ENCODE results near the gene MEX3A. TPM values are rescaled to one million over a fixed set of nuclear protein-coding genes. Genes with fewer than 3 reads are reported as not detected.

MEX3A gene
- total and polyA plus RNA-seq, 4 donors: 0.26 to 8.1 (median 1.1) TPM

DNA sequence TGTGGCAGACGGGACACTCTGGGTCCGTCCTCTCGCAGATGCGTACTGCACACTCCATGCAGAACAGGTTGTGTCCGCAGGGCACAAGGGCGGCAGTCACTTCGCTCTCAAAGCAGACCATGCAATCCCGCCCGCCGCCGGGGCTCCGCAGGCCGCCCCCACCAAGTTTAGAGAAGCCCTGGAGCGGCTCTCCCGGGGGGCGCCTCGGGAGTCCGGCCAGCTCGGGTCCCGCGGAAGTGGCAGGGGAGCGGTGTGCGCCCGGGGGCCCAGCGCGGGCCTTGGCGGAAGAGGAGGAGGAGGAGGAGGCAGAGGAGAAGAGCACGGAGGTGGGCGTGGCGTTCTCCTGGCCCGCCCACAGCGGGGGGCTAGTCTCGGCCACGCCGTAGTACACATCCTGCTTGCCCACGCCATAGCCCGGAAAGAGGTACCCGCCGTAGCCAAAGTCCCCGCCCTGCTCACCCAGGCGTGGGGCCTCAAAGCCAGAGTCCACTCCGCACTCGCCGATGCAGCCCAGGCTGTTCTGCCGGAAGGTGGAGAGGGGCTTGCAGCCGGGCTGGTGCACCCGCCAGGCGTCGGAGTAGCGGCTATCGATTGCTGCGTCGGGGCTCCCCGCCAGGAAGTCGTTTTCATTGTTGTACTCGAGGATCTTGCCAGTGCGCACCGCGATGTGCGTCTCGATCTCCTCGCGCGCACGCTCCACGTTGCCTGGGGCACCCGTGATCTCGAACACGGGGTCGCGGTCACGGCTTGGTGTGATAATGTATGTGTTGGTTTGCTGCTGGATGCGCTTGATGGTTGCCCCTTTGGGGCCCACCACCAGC, 5.4 kb downstream of the MEX3A start:
- ATAC-seq (ENCODE audit: insufficient read depth, low FRiP score) (peak; percentile 21), DNase-seq (peak; percentile 51 to 82 (median 65))
- Histone ChIP-seq H3K27ac (ENCODE audit: low read depth in 1 of 2, low read length in 1 of 2) (peak overlapping the region in 1 of 2 donors; percentile 41), H3K27me3 (ENCODE audit: control insufficient read depth in 3 of 3, insufficient read depth in 3 of 3, low read length in 2 of 3) (no peaks in the 10 kb centered on the region), H3K9me3 (ENCODE audit: control insufficient read depth in 4 of 4, insufficient read depth in 3 of 4, low read length in 3 of 4) (no peaks in the 10 kb centered on the region), H3K36me3 (ENCODE audit: control insufficient read depth in 4 of 4, insufficient read depth in 4 of 4, low read length in 4 of 4) (peaks cover 0 to 21% (median 5%) of the 10 kb centered on the region in 4 donors), H3K4me1 (ENCODE audit: control insufficient read depth in 5 of 5, insufficient read depth in 5 of 5, low read length in 5 of 5) (peaks cover 0 to 70% (median 21%) of the 10 kb centered on the region in 5 donors), H3K4me3 (peak overlapping the region; percentile 24), H3K9ac (ENCODE audit: insufficient read depth in 1 of 2, low read length in 2 of 2) (no peak overlapping the region)
- WGBS, 2 donors: 49 to 58% methylated on average over 59 to 73 of the region's 73 CpGs
- TF ChIP-seq, protein P1, sequence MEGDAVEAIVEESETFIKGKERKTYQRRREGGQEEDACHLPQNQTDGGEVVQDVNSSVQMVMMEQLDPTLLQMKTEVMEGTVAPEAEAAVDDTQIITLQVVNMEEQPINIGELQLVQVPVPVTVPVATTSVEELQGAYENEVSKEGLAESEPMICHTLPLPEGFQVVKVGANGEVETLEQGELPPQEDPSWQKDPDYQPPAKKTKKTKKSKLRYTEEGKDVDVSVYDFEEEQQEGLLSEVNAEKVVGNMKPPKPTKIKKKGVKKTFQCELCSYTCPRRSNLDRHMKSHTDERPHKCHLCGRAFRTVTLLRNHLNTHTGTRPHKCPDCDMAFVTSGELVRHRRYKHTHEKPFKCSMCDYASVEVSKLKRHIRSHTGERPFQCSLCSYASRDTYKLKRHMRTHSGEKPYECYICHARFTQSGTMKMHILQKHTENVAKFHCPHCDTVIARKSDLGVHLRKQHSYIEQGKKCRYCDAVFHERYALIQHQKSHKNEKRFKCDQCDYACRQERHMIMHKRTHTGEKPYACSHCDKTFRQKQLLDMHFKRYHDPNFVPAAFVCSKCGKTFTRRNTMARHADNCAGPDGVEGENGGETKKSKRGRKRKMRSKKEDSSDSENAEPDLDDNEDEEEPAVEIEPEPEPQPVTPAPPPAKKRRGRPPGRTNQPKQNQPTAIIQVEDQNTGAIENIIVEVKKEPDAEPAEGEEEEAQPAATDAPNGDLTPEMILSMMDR (IDR thresholded peaks at IDR 0.05; ENCODE audit: control extremely low read depth, extremely low read depth): no peak

DNA sequence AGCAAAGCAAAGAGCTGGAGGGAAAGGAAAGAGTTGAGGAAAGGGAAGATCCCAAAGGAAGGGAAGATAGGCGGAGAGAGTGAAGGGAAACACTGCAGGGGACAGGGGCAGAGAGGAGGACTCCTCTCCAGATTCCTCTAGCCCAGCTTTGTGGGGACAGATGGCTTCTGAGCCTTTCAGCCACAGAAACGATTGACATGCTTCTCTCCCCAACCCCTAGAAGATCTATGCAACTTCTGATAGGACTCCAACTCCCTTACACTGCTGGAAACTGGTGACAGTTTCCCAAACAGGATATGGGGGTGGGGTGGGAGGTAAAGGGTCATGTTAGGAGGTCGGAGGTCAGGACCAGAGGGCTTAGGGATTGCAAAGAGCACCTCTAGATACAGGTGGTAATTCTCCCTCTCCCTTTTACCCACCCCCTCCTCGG, 6.5 kb downstream of the MEX3A start:
- Histone ChIP-seq H3K36me3 (ENCODE audit: control insufficient read depth in 4 of 4, insufficient read depth in 4 of 4, low read length in 4 of 4) (peaks cover 0 to 17% (median 5%) of the 10 kb centered on the region in 4 donors), H3K27ac (ENCODE audit: low read depth in 1 of 2, low read length in 1 of 2) (peak overlapping the region in 1 of 2 donors; percentile 27), H3K9ac (ENCODE audit: insufficient read depth in 1 of 2, low read length in 2 of 2) (no peak overlapping the region), H3K27me3 (ENCODE audit: control insufficient read depth in 3 of 3, insufficient read depth in 3 of 3, low read length in 2 of 3) (no peaks in the 10 kb centered on the region), H3K4me3 (no peak overlapping the region), H3K9me3 (ENCODE audit: control insufficient read depth in 4 of 4, insufficient read depth in 3 of 4, low read length in 3 of 4) (no peaks in the 10 kb centered on the region), H3K4me1 (ENCODE audit: control insufficient read depth in 5 of 5, insufficient read depth in 5 of 5, low read length in 5 of 5) (peaks cover 0 to 70% (median 21%) of the 10 kb centered on the region in 5 donors)
- DNase-seq (no peak), ATAC-seq (ENCODE audit: insufficient read depth, low FRiP score) (no peak)
- 53 to 67% methylated on average over 4 of the region's 4 CpGs for WGBS, 2 donors
- TF ChIP-seq, protein P1 (IDR thresholded peaks at IDR 0.05; ENCODE audit: control extremely low read depth, extremely low read depth): no peak

DNA sequence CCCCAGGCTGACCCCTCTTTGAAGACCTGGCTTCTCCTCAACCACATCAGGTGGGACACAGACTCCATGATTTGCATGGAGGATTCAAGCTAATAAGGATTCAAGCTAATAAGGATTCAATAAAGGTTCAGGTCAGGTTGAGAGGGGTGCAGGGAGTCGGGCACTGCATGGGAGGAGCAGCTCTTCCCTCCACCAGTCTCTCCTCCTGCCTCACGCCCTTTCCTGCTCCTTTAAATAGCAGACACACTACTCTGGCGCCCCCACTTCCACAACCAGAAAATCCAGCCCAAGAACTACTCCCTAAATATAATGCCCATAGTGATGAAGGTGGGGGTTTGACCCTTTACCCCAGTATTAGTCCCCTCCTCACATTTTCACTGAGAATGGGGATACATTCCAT, 7.1 kb downstream of the MEX3A start:
- 49 to 54% methylated on average over 3 of the region's 3 CpGs for WGBS, 2 donors
- H3K9ac ChIP-seq (ENCODE audit: insufficient read depth in 1 of 2, low read length in 2 of 2): no peak overlapping the region
- no peak for ATAC-seq (ENCODE audit: insufficient read depth, low FRiP score)

More for the DNA sequence above, 7.1 kb downstream of the MEX3A start:
- no peak overlapping the region for H3K27ac ChIP-seq (ENCODE audit: low read depth in 1 of 2, low read length in 1 of 2)
- TF ChIP-seq, protein P1 (IDR thresholded peaks at IDR 0.05; ENCODE audit: control extremely low read depth, extremely low read depth): no peak
- no peaks in the 10 kb centered on the region for H3K27me3 ChIP-seq (ENCODE audit: control insufficient read depth in 3 of 3, insufficient read depth in 3 of 3, low read length in 2 of 3)
- H3K9me3 ChIP-seq (ENCODE audit: control insufficient read depth in 4 of 4, insufficient read depth in 3 of 4, low read length in 3 of 4): no peaks in the 10 kb centered on the region
- H3K4me1 ChIP-seq (ENCODE audit: control insufficient read depth in 5 of 5, insufficient read depth in 5 of 5, low read length in 5 of 5): peaks cover 0 to 70% (median 21%) of the 10 kb centered on the region in 5 donors
- H3K4me3 ChIP-seq: no peak overlapping the region
- H3K36me3 ChIP-seq (ENCODE audit: control insufficient read depth in 4 of 4, insufficient read depth in 4 of 4, low read length in 4 of 4): peaks cover 0 to 17% (median 5%) of the 10 kb centered on the region in 4 donors
- no peak for DNase-seq
